HCT116 (cell line): ENCODE results near the gene SNX25. TPM values are rescaled to one million over a fixed set of nuclear protein-coding genes. Genes with fewer than 3 reads are reported as not detected.

Experiments used
- ATAC-seq: fragments of 200-7000 bp; cut with Tn5 transposase; 2 replicates; pipeline ENCODE4 v1.9.1; 2020; ENCODE audit warnings: mild to moderate bottlenecking, moderate library complexity
- BruUV-seq: library from RNA; stranded (reverse); fragments of 400-500 nt; replicated peaks from 2 replicates; lab custom pipeline; 2021; lab: Mats Ljungman, UMichigan
- CTCF ChIA-PET: fragments of 300-600 bp; sonication (Branson Sonifier 250); formaldehyde crosslinking; loops from one replicate; lab custom pipeline; 2021; ENCODE audit warnings: antibody characterized with exemption; lab: Charles Lee
- POLR2A ChIA-PET: fragments of 300-600, 350-600 bp; sonication (Branson Sonifier 250); formaldehyde crosslinking; loops from one replicate; lab custom pipeline; 2021; ENCODE audit warnings: antibody characterized with exemption; lab: Charles Lee
- RAD21 ChIA-PET, 2 experiments: fragments of 300-600 bp; sonication (Branson Sonifier 250); formaldehyde crosslinking; loops; one replicate each; lab custom pipeline; 2023; ENCODE audit warnings: low total read pairs in 2 of 2; ENCODE audit not compliant: uncharacterized antibody in 2 of 2, unreplicated experiment in 2 of 2, low non-redundant PET in 1 of 2; lab: Charles Lee
- DNase-seq: peaks from one replicate; pipeline ENCODE4 v3.0.0-alpha.2; 2010; ENCODE audit warnings: low read depth, low spot score
- H2AFZ ChIP-seq: fragments of 200-600 bp; shearing (Covaris generic), sonication (generic); 2 replicates; pipeline ENCODE4 v1.6.1; 2017; ENCODE audit warnings: low read depth, mixed run types, mixed read lengths, antibody characterized with exemption, low read length; ENCODE audit not compliant: poor library complexity, severe bottlenecking
- H3K27ac ChIP-seq: 2 replicates; pipeline ENCODE4 v1.5.1; 2012; ENCODE audit warnings: low read depth, low read length
- H3K27me3 ChIP-seq: fragments of 200-600 bp; sonication (generic); 2 replicates; pipeline ENCODE4 v1.6.1; 2016; ENCODE audit warnings: mixed run types, low read length, mixed read lengths; ENCODE audit not compliant: insufficient read depth
- H3K36me3 ChIP-seq, 2 experiments: fragments of 200-500 bp in 1 of 2; fragments of 200-600 bp in 1 of 2; sonication (Bioruptor generic) in 1 of 2; sonication (generic) in 1 of 2; 2 replicates each; pipeline versions ENCODE4 v1.5.1 to v1.6.1; 2014 to 2016; ENCODE audit warnings: low read length in 2 of 2, inconsistent platforms in 1 of 2, mixed read lengths in 1 of 2, mixed run types in 1 of 2; ENCODE audit not compliant: insufficient read depth in 2 of 2, control insufficient read depth in 1 of 2
- H3K4me1 ChIP-seq, 2 experiments: fragments of 200-600 bp in 1 of 2; sonication (generic) in 1 of 2; 2 replicates each; pipeline versions ENCODE4 v1.5.1 to v1.6.1; 2012 to 2017; ENCODE audit warnings: low read length in 2 of 2, inconsistent platforms in 1 of 2, mild to moderate bottlenecking in 1 of 2, mixed read lengths in 1 of 2, mixed run types in 1 of 2, moderate library complexity in 1 of 2; ENCODE audit not compliant: insufficient read depth in 2 of 2, control insufficient read depth in 1 of 2
- H3K4me2 ChIP-seq: fragments of 200-600 bp; sonication (generic); 2 replicates; pipeline ENCODE4 v1.6.1; 2017; ENCODE audit warnings: mixed run types, low read length, mixed read lengths
- H3K4me3 ChIP-seq, 2 experiments: fragments of 200-600 bp in 1 of 2; sonication (generic) in 1 of 2; replicated peaks in 1 of 2; 2 replicates each; pipeline ENCODE4 v1.5.1; 2011 to 2016; ENCODE audit warnings: low read length in 2 of 2, control low read depth in 1 of 2, low read depth in 1 of 2, mild to moderate bottlenecking in 1 of 2, mixed read lengths in 1 of 2, mixed run types in 1 of 2
- H3K79me2 ChIP-seq: fragments of 200-600 bp; sonication (generic); 2 replicates; pipeline ENCODE4 v1.6.1; 2017; ENCODE audit warnings: mild to moderate bottlenecking, mixed run types, low read length, moderate library complexity, mixed read lengths; ENCODE audit not compliant: insufficient read depth
- H3K9ac ChIP-seq: fragments of 200-600 bp; sonication (generic); 2 replicates; pipeline ENCODE4 v1.6.1; 2016; ENCODE audit warnings: low read length, mixed read lengths
- H3K9me2 ChIP-seq: fragments of 200-600 bp; sonication (generic), shearing (Covaris generic); 2 replicates; pipeline ENCODE4 v1.6.1; 2017; ENCODE audit warnings: mixed run types, mild to moderate bottlenecking, moderate library complexity; ENCODE audit not compliant: insufficient read depth
- H3K9me3 ChIP-seq, 2 experiments: fragments of 200-500 bp in 1 of 2; fragments of 200-600 bp in 1 of 2; sonication (Bioruptor generic) in 1 of 2; sonication (generic) in 1 of 2; 2 replicates each; pipeline ENCODE4 v1.6.1; 2014 to 2017; ENCODE audit warnings: low read length in 2 of 2, mixed read lengths in 2 of 2, inconsistent platforms in 1 of 2, low read depth in 1 of 2, mild to moderate bottlenecking in 1 of 2, mixed run types in 1 of 2, moderate library complexity in 1 of 2; ENCODE audit not compliant: control insufficient read depth in 1 of 2, insufficient read depth in 1 of 2
- H4K20me1 ChIP-seq: fragments of 200-600 bp; sonication (generic), shearing (Covaris generic); 2 replicates; pipeline ENCODE4 v1.6.1; 2017; ENCODE audit warnings: mixed run types, mild to moderate bottlenecking, moderate library complexity; ENCODE audit not compliant: insufficient read depth
- ATF3 ChIP-seq: IDR thresholded peaks from 2 replicates; pipeline ENCODE4 v1.6.1; 2012
- CBX3 ChIP-seq: IDR thresholded peaks from 2 replicates; pipeline ENCODE4 v1.6.1; 2012; ENCODE audit warnings: low read depth
- CEBPB ChIP-seq: IDR thresholded peaks from 2 replicates; pipeline ENCODE4 v1.6.1; 2012; ENCODE audit warnings: low read depth
- CTCF ChIP-seq, 3 experiments: fragments of 200-600 bp in 1 of 3; sonication (generic) in 1 of 3; IDR thresholded peaks in 2 of 3; conservative IDR thresholded peaks in 1 of 3; 2 replicates each; pipeline ENCODE4 v1.5.1; 2012 to 2017; ENCODE audit warnings: low read depth in 2 of 3, low read length in 2 of 3, antibody characterized with exemption in 1 of 3, borderline replicate concordance in 1 of 3, control low read depth in 1 of 3, mild to moderate bottlenecking in 1 of 3, mixed read lengths in 1 of 3, mixed run types in 1 of 3, moderate library complexity in 1 of 3; ENCODE audit not compliant: insufficient read depth in 1 of 3
- EGR1 ChIP-seq: IDR thresholded peaks from 2 replicates; pipeline ENCODE4 v1.6.1; 2012; ENCODE audit warnings: low read depth
- EZH2 ChIP-seq: fragments of 200-600 bp; sonication (generic); IDR thresholded peaks from 2 replicates; pipeline ENCODE4 v1.6.1; 2017; ENCODE audit warnings: antibody characterized with exemption, mixed run types
- EZH2phosphoT487 ChIP-seq: fragments of 200-600 bp; IDR thresholded peaks from 2 replicates; pipeline ENCODE4 v1.6.1; 2018; ENCODE audit warnings: antibody characterized with exemption, borderline replicate concordance
- JUND ChIP-seq: IDR thresholded peaks from 2 replicates; pipeline ENCODE4 v1.6.1; 2012
- POLR2A ChIP-seq: IDR thresholded peaks from 2 replicates; pipeline ENCODE4 v1.7.0; 2011; ENCODE audit warnings: borderline replicate concordance; ENCODE audit not compliant: insufficient read depth, insufficient read length; ENCODE audit errors: extremely low read depth
- POLR2AphosphoS5 ChIP-seq: IDR thresholded peaks from 2 replicates; pipeline ENCODE4 v1.6.1; 2011; ENCODE audit warnings: mild to moderate bottlenecking, low read depth, low read length, moderate library complexity
- RAD21 ChIP-seq: IDR thresholded peaks from 2 replicates; pipeline ENCODE4 v1.6.1; 2012; ENCODE audit warnings: low read depth, mild to moderate bottlenecking
- REST ChIP-seq: IDR thresholded peaks from 2 replicates; pipeline ENCODE4 v1.6.1; 2012; ENCODE audit warnings: low read depth
- SIN3A ChIP-seq: IDR thresholded peaks from 2 replicates; pipeline ENCODE4 v1.6.1; 2012; ENCODE audit warnings: low read depth
- SP1 ChIP-seq: IDR thresholded peaks from 2 replicates; pipeline ENCODE4 v1.6.1; 2012; ENCODE audit warnings: low read depth
- SRF ChIP-seq: IDR thresholded peaks from 2 replicates; pipeline ENCODE4 v1.6.1; 2012; ENCODE audit warnings: low read depth
- TCF7L2 ChIP-seq: IDR thresholded peaks from 2 replicates; pipeline ENCODE4 v1.7.0; 2011; ENCODE audit warnings: borderline replicate concordance, inconsistent platforms; ENCODE audit not compliant: insufficient read depth, insufficient read length; ENCODE audit errors: extremely low read depth
- YY1 ChIP-seq: IDR thresholded peaks from 2 replicates; pipeline ENCODE4 v1.6.1; 2011; ENCODE audit warnings: low read length, low read depth, moderate library complexity, mild to moderate bottlenecking; ENCODE audit not compliant: insufficient replicate concordance; ENCODE audit errors: extremely low read depth
- ZNF274 ChIP-seq: fragments of 200-500 bp; sonication (Bioruptor generic); IDR thresholded peaks from 2 replicates; pipeline ENCODE4 v1.6.1; 2014; ENCODE audit warnings: mild to moderate bottlenecking, low read depth, low read length, inconsistent platforms
- intact Hi-C: fragments of 100-400 bp; cut with micrococcal nuclease; formaldehyde crosslinking; loops from 2 replicates; pipeline ENCODE4 v1.10.0; 2022
- total RNA-seq: library from RNA; stranded (reverse); gene quantifications from one replicate; pipeline ENCODE4 v1.2.1, GENCODE V29; 2021; ENCODE audit not compliant: unreplicated experiment

SNX25 gene
- total RNA-seq, 1 experiment from 2014 or later: 20.9 TPM

GRCh38 chr4:185179488-185179887, 29.9 kb upstream of the SNX25 start:
- ChIA-PET RAD21 (no interaction called here), CTCF (no interaction called here), POLR2A (interaction anchor here (1.3 kb wide), 1 partner anchor 36 kb away, joined by 3 read pairs; the partner anchor contains the start of gene SLC25A4)
- H2AFZ ChIP-seq: no peak overlapping the region
- H4K20me1 ChIP-seq: peaks cover 4% of the 10 kb centered on the region; the same call in 1 of the 2 replicates
- TF ChIP-seq CEBPB (no peak), SIN3A (no peak), ATF3 (no peak), REST (no peak), CTCF (IDR thresholded peaks at IDR 0.05 in 2 of 3, conservative IDR thresholded peaks at IDR 0.05 in 1 of 3; ENCODE audit: borderline replicate concordance in 1 of 3, insufficient read depth in 1 of 3, low read depth in 2 of 3, low read length in 2 of 3) (no peak), EZH2 (no peak), POLR2AphosphoS5 (no peak), POLR2A (no peak), SRF (no peak), RAD21 (no peak), EZH2phosphoT487 (no peak), CBX3 (no peak), TCF7L2 (no peak), JUND (no peak), YY1 (no peak), SP1 (no peak), ZNF274 (no peak), EGR1 (no peak)
- peaks cover 57% of the 10 kb centered on the region for H3K79me2 ChIP-seq
- peaks cover 7 to 11% of the 10 kb centered on the region in 2 experiments; a peak in 2 of 4 replicates for H3K36me3 ChIP-seq
- H3K9me3 ChIP-seq: no peaks in the 10 kb centered on the region
- ATAC-seq (no peak), DNase-seq (no peak)
- BruUV-seq: no TSS peak
- H3K4me2 ChIP-seq: no peak overlapping the region
- no peak overlapping the region for H3K4me3 ChIP-seq
- H3K27me3 ChIP-seq: no peaks in the 10 kb centered on the region
- intact Hi-C loops: no loop called here
- no peaks in the 10 kb centered on the region for H3K4me1 ChIP-seq
- H3K9me2 ChIP-seq: no peaks in the 10 kb centered on the region
- H3K27ac ChIP-seq: no peak overlapping the region
- H3K9ac ChIP-seq: no peak overlapping the region
